ENCODE results near the gene DDX18. TPM values are rescaled to one million over a fixed set of nuclear protein-coding genes. Genes with fewer than 3 reads are reported as not detected.

Gene DDX18
- polyA plus RNA-seq, 3 donors: 82.2 to 83.9 (median 83.2) TPM

Other genes with a start within 250 kb of the DDX18 start
- gene CCDC93, start 199.4 kb downstream of the DDX18 start, polyA plus RNA-seq (ENCODE audit: insufficient read length in 3 of 3): 10 to 100 TPM; 38.9 to 58.7 (median 54.9) TPM

All from renal pelvis (tissue), 3 donors.